ENCODE measurements around the gene CHEK2. TPM values are rescaled to one million over a fixed set of nuclear protein-coding genes. Genes with fewer than 3 reads are reported as not detected.

CHEK2 gene
- polyA plus RNA-seq, 1 donor from 2014 or later = 3.1 TPM

DNA sequence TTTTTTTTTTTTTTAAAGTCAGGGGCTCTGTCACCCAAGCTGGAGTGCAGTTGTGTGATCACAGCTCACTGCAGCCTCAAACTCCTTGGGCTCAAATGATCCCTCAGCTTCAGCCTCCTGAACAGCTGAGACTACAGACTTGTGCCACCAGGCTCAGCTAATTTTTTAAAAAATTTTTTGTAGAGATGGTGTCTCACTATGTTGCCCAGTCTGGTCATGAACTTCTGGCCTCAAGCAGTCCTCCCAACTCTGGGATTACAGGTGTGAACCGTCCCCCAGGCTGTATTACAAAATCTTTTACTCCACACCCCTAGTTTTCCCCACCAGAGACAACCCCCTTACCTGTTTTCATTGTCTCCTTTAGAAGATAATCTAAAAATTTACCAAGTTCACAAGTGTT, 32.8 kb upstream of the CHEK2 start:
- peaks cover 12% of the 10 kb centered on the region for H3K79me2 ChIP-seq (replicated peaks; ENCODE audit: insufficient read depth, low read length)

DNA sequence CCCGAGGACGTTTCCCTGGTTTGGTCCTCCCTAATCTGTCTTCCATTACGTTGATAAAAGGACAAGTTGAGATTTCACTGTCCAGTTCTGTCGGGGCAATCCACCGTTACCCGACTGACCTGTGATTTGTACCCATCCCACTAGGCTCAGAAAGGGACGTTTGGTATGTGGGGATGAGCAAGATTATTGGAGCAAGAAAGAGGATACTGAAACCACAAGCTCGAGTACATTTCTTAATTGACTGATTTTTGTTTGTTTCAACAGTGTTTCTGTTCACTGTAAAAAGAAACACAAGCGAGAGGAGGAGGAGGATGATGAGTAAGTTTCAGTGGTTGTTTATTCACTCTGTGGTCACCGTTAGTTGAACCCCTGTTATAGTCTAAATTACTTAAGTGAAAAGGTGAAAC, 31.8 kb upstream of the CHEK2 start:
- Histone ChIP-seq H3F3A (ENCODE audit: insufficient read depth, low read length, poor library complexity, severe bottlenecking) (no peaks in the 10 kb centered on the region), H3K4me2 (ENCODE audit: low read length) (peak overlapping the region; percentile 99), H3K27ac (ENCODE audit: low read length) (no peak overlapping the region), H3K36me3 (ENCODE audit: insufficient read depth, low read length) (no peaks in the 10 kb centered on the region), H3K9me2 (ENCODE audit: insufficient read depth, low read length) (no peaks in the 10 kb centered on the region), H3K79me2 (replicated peaks; ENCODE audit: insufficient read depth, low read length) (peaks cover 12% of the 10 kb centered on the region), H3K9ac (ENCODE audit: low read length) (peak overlapping the region; percentile 79), H3K9me3 (ENCODE audit: low read length) (no peaks in the 10 kb centered on the region), H4K20me1 (ENCODE audit: insufficient read depth) (no peaks in the 10 kb centered on the region), H2AFZ (ENCODE audit: low read depth, low read length) (peak overlapping the region; percentile 33), H3K4me3 (ENCODE audit: low read length) (peak overlapping the region; percentile 86), H3K27me3 (ENCODE audit: insufficient read depth, low read depth, low read length) (no peaks in the 10 kb centered on the region)
- TF ChIP-seq MXI1 (conservative IDR thresholded peaks at IDR 0.05; ENCODE audit: poor library complexity, severe bottlenecking) (no peak), SMC3 (conservative IDR thresholded peaks at IDR 0.05; ENCODE audit: poor library complexity) (no peak)

More for the DNA sequence above, 32.8 kb upstream of the CHEK2 start:
- Histone ChIP-seq H3K4me3 (ENCODE audit: low read length) (no peak overlapping the region), H3F3A (ENCODE audit: insufficient read depth, low read length, poor library complexity, severe bottlenecking) (no peaks in the 10 kb centered on the region), H3K9me3 (ENCODE audit: low read length) (no peaks in the 10 kb centered on the region), H3K9me2 (ENCODE audit: insufficient read depth, low read length) (no peaks in the 10 kb centered on the region), H3K36me3 (ENCODE audit: insufficient read depth, low read length) (no peaks in the 10 kb centered on the region), H3K27me3 (ENCODE audit: insufficient read depth, low read depth, low read length) (no peaks in the 10 kb centered on the region), H2AFZ (ENCODE audit: low read depth, low read length) (no peak overlapping the region), H3K9ac (ENCODE audit: low read length) (no peak overlapping the region), H3K4me2 (ENCODE audit: low read length) (no peak overlapping the region), H4K20me1 (ENCODE audit: insufficient read depth) (no peaks in the 10 kb centered on the region), H3K27ac (ENCODE audit: low read length) (no peak overlapping the region)
- TF ChIP-seq, protein P1, sequence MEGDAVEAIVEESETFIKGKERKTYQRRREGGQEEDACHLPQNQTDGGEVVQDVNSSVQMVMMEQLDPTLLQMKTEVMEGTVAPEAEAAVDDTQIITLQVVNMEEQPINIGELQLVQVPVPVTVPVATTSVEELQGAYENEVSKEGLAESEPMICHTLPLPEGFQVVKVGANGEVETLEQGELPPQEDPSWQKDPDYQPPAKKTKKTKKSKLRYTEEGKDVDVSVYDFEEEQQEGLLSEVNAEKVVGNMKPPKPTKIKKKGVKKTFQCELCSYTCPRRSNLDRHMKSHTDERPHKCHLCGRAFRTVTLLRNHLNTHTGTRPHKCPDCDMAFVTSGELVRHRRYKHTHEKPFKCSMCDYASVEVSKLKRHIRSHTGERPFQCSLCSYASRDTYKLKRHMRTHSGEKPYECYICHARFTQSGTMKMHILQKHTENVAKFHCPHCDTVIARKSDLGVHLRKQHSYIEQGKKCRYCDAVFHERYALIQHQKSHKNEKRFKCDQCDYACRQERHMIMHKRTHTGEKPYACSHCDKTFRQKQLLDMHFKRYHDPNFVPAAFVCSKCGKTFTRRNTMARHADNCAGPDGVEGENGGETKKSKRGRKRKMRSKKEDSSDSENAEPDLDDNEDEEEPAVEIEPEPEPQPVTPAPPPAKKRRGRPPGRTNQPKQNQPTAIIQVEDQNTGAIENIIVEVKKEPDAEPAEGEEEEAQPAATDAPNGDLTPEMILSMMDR (IDR thresholded peaks at IDR 0.05; ENCODE audit: poor library complexity, severe bottlenecking) = no peak
- no peak for TF ChIP-seq POLR2AphosphoS5 (IDR thresholded peaks at IDR 0.05)
- no peak for TF ChIP-seq SMC3 (conservative IDR thresholded peaks at IDR 0.05; ENCODE audit: poor library complexity)
- TF ChIP-seq, protein P2, sequence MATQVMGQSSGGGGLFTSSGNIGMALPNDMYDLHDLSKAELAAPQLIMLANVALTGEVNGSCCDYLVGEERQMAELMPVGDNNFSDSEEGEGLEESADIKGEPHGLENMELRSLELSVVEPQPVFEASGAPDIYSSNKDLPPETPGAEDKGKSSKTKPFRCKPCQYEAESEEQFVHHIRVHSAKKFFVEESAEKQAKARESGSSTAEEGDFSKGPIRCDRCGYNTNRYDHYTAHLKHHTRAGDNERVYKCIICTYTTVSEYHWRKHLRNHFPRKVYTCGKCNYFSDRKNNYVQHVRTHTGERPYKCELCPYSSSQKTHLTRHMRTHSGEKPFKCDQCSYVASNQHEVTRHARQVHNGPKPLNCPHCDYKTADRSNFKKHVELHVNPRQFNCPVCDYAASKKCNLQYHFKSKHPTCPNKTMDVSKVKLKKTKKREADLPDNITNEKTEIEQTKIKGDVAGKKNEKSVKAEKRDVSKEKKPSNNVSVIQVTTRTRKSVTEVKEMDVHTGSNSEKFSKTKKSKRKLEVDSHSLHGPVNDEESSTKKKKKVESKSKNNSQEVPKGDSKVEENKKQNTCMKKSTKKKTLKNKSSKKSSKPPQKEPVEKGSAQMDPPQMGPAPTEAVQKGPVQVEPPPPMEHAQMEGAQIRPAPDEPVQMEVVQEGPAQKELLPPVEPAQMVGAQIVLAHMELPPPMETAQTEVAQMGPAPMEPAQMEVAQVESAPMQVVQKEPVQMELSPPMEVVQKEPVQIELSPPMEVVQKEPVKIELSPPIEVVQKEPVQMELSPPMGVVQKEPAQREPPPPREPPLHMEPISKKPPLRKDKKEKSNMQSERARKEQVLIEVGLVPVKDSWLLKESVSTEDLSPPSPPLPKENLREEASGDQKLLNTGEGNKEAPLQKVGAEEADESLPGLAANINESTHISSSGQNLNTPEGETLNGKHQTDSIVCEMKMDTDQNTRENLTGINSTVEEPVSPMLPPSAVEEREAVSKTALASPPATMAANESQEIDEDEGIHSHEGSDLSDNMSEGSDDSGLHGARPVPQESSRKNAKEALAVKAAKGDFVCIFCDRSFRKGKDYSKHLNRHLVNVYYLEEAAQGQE (IDR thresholded peaks at IDR 0.05; ENCODE audit: borderline replicate concordance) = no peak
- no peak for TF ChIP-seq EZH2 (IDR thresholded peaks at IDR 0.05; ENCODE audit: borderline replicate concordance, insufficient read depth, low read length, poor library complexity, severe bottlenecking)
- TF ChIP-seq RAD21 (conservative IDR thresholded peaks at IDR 0.05) = no peak

Measured in neural cell (in vitro differentiated cells).